ENCODE data around the gene ZC3H12A.

GRCh38 chr1:37502104-37502503 is 27.7 kb downstream of the ZC3H12A start:
- no peak for TF ChIP-seq CTCF (IDR thresholded peaks at IDR 0.05; ENCODE audit: low read depth, low read length, poor library complexity, severe bottlenecking)
- no peak for TF ChIP-seq EZH2phosphoT487 (IDR thresholded peaks at IDR 0.05; ENCODE audit: borderline replicate concordance, low read length)
